PFSK-1 (cell line): ENCODE measurements around the gene MAGI1.

Experiments
- POLR2AphosphoS5 ChIP-seq: IDR thresholded peaks from 2 replicates; pipeline ENCODE4 v1.6.1; 2012; ENCODE audit warnings: low read depth, mild to moderate bottlenecking, control low read depth, low read length, moderate library complexity
- TAF1 ChIP-seq: IDR thresholded peaks from 2 replicates; pipeline ENCODE4 v1.6.1; 2012; ENCODE audit warnings: low read length, control low read depth, borderline replicate concordance; ENCODE audit not compliant: insufficient read depth
- TF ChIP-seq, protein P1 (sequence below), 2 experiments: IDR thresholded peaks; 2 replicates each; pipeline versions ENCODE4 v1.6.1 to v1.8.0; 2011 to 2012; ENCODE audit warnings: low read depth in 2 of 2, low read length in 2 of 2, control low read depth in 1 of 2, inconsistent platforms in 1 of 2, mild to moderate bottlenecking in 1 of 2, moderate library complexity in 1 of 2; ENCODE audit not compliant: insufficient read depth in 1 of 2

DNA sequence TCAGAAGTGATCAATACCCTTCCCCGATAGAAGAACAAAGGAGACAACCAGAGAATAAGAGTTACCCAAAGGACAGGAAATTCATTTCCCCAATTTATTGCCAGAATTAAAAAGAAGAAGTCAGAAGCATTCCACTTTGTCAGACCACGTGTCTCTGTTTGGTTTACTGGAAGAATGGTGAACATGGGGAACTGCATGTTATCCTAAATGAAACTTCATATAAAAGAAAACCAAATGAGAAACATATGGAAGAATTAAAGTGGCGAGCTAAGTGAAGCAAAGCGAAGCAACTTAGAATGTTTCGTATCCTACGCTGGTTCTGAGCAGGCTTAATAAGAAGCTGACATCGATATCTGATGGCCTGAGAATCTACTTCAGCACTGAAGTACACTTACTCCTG, 190.7 kb downstream of the MAGI1 start:
- TF ChIP-seq, protein P1, sequence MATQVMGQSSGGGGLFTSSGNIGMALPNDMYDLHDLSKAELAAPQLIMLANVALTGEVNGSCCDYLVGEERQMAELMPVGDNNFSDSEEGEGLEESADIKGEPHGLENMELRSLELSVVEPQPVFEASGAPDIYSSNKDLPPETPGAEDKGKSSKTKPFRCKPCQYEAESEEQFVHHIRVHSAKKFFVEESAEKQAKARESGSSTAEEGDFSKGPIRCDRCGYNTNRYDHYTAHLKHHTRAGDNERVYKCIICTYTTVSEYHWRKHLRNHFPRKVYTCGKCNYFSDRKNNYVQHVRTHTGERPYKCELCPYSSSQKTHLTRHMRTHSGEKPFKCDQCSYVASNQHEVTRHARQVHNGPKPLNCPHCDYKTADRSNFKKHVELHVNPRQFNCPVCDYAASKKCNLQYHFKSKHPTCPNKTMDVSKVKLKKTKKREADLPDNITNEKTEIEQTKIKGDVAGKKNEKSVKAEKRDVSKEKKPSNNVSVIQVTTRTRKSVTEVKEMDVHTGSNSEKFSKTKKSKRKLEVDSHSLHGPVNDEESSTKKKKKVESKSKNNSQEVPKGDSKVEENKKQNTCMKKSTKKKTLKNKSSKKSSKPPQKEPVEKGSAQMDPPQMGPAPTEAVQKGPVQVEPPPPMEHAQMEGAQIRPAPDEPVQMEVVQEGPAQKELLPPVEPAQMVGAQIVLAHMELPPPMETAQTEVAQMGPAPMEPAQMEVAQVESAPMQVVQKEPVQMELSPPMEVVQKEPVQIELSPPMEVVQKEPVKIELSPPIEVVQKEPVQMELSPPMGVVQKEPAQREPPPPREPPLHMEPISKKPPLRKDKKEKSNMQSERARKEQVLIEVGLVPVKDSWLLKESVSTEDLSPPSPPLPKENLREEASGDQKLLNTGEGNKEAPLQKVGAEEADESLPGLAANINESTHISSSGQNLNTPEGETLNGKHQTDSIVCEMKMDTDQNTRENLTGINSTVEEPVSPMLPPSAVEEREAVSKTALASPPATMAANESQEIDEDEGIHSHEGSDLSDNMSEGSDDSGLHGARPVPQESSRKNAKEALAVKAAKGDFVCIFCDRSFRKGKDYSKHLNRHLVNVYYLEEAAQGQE (IDR thresholded peaks at IDR 0.05; ENCODE audit: insufficient read depth in 1 of 2, low read depth in 2 of 2, low read length in 2 of 2), result no peak
- TF ChIP-seq POLR2AphosphoS5, result no peak
- TF ChIP-seq TAF1, result no peak
